Measurements from ENCODE around the gene SPEM1. TPM values are rescaled to one million over a fixed set of nuclear protein-coding genes. Genes with fewer than 3 reads are reported as not detected.
A peak's percentile ranks its signal among the peaks of the same experiment; 100 is the strongest.

Gene SPEM1
- total RNA-seq, 1 donor = not detected

DNA sequence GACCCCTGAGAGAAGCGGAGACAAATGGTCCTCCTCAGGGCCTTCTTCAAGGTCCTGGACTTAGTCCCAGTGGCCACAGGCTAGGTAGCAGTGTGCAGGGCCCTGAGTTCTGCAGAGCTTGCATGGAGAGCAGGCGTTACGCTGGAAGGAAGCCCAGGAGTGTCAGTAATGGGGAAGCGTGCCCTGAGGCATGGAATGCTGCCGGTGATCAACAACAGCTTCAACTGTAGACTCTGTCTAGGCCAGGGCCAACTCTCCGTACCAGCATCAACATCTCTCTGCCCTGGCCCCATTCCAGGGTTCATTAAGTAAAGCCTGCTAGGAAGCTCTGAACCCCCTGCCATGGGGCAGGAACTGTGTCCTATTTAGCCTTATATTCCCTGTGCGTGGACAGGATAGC is 39.8 kb upstream of the SPEM1 start:
- Histone ChIP-seq H3K9me3 (ENCODE audit: low read depth, low read length) (peaks cover 5% of the 10 kb centered on the region), H3K4me1 (ENCODE audit: insufficient read depth, low read length) (peaks cover 3% of the 10 kb centered on the region), H3K79me2 (ENCODE audit: insufficient read depth, low read length) (no peaks in the 10 kb centered on the region), H3K36me3 (ENCODE audit: insufficient read depth, low read length) (no peaks in the 10 kb centered on the region), H2AFZ (ENCODE audit: low read length) (no peak overlapping the region), H3K27ac (ENCODE audit: low read depth, low read length) (no peak overlapping the region), H4K20me1 (ENCODE audit: insufficient read depth, low read length) (no peaks in the 10 kb centered on the region), H3K27me3 (ENCODE audit: insufficient read depth, low read length) (peaks cover 48% of the 10 kb centered on the region), H3K4me2 (ENCODE audit: insufficient read depth, low read length) (peak overlapping the region; percentile 39), H3K4me3 (ENCODE audit: insufficient read depth, low read length) (no peak overlapping the region)
- TF ChIP-seq, protein P1, sequence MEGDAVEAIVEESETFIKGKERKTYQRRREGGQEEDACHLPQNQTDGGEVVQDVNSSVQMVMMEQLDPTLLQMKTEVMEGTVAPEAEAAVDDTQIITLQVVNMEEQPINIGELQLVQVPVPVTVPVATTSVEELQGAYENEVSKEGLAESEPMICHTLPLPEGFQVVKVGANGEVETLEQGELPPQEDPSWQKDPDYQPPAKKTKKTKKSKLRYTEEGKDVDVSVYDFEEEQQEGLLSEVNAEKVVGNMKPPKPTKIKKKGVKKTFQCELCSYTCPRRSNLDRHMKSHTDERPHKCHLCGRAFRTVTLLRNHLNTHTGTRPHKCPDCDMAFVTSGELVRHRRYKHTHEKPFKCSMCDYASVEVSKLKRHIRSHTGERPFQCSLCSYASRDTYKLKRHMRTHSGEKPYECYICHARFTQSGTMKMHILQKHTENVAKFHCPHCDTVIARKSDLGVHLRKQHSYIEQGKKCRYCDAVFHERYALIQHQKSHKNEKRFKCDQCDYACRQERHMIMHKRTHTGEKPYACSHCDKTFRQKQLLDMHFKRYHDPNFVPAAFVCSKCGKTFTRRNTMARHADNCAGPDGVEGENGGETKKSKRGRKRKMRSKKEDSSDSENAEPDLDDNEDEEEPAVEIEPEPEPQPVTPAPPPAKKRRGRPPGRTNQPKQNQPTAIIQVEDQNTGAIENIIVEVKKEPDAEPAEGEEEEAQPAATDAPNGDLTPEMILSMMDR (IDR thresholded peaks at IDR 0.05; ENCODE audit: extremely low read depth, low read depth, low read length) = no peak
- DNase-seq (ENCODE audit: insufficient read length, low spot score, missing footprints) = peak; percentile 91

GRCh38 chr17:7380855-7381683 is 39.1 kb upstream of the SPEM1 start, which contains the start of gene TNK1:
Gene TNK1, plus strand, starts transcription at chr17:7381089. Its CDS starts 1,838 bp downstream, at chr17:7382927.
- Histone ChIP-seq H3K27ac (ENCODE audit: low read depth, low read length) (no peak within 1 kb of the TSS), H3K4me1 (ENCODE audit: insufficient read depth, low read length) (peaks cover 3% of the 10 kb centered on the region), H4K20me1 (ENCODE audit: insufficient read depth, low read length) (no peaks in the 10 kb centered on the region), H3K9me3 (ENCODE audit: low read depth, low read length) (peaks cover 5% of the 10 kb centered on the region), H3K27me3 (ENCODE audit: insufficient read depth, low read length) (peaks cover 48% of the 10 kb centered on the region), H2AFZ (ENCODE audit: low read length) (no peak within 1 kb of the TSS), H3K4me2 (ENCODE audit: insufficient read depth, low read length) (peak within 1 kb of the TSS; percentile 39), H3K4me3 (ENCODE audit: insufficient read depth, low read length) (peak within 1 kb of the TSS; percentile 30), H3K36me3 (ENCODE audit: insufficient read depth, low read length) (no peaks in the 10 kb centered on the region), H3K79me2 (ENCODE audit: insufficient read depth, low read length) (no peaks in the 10 kb centered on the region)
- DNase-seq (ENCODE audit: insufficient read length, low spot score, missing footprints) = peak; percentile 85
- TF ChIP-seq, protein P1 (IDR thresholded peaks at IDR 0.05; ENCODE audit: extremely low read depth, low read depth, low read length) = no peak

DNA sequence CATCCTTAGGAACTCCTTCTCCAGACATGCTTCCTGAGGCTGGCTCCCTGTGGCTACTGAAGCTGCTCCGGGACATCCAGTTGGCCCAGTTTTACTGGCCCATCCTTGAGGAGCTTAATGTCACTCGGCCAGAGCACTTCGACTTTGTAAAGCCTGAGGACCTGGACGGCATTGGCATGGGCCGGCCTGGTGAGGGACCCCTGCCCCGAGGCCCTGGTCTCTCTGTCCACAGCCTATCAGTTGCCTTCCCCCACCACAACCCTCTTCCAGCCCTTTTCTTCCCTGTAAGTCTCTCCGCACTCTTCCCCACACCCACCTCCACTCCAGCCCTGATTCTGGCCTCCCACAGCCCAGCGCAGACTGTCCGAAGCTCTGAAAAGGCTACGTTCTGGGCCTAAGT is 37.2 kb upstream of the SPEM1 start:
- no peaks in the 10 kb centered on the region for H4K20me1 ChIP-seq (ENCODE audit: insufficient read depth, low read length)
- H2AFZ ChIP-seq (ENCODE audit: low read length) = no peak overlapping the region
- TF ChIP-seq, protein P1 (IDR thresholded peaks at IDR 0.05; ENCODE audit: extremely low read depth, low read depth, low read length) = no peak
- DNase-seq (ENCODE audit: insufficient read length, low spot score, missing footprints) = peak; percentile 68
- H3K27ac ChIP-seq (ENCODE audit: low read depth, low read length) = no peak overlapping the region
- no peak overlapping the region for H3K4me2 ChIP-seq (ENCODE audit: insufficient read depth, low read length)
- H3K9me3 ChIP-seq (ENCODE audit: low read depth, low read length) = peaks cover 5% of the 10 kb centered on the region
- no peaks in the 10 kb centered on the region for H3K79me2 ChIP-seq (ENCODE audit: insufficient read depth, low read length)
- H3K4me3 ChIP-seq (ENCODE audit: insufficient read depth, low read length) = no peak overlapping the region
- H3K4me1 ChIP-seq (ENCODE audit: insufficient read depth, low read length) = peaks cover 3% of the 10 kb centered on the region
- H3K27me3 ChIP-seq (ENCODE audit: insufficient read depth, low read length) = peaks cover 48% of the 10 kb centered on the region
- no peaks in the 10 kb centered on the region for H3K36me3 ChIP-seq (ENCODE audit: insufficient read depth, low read length)

DNA sequence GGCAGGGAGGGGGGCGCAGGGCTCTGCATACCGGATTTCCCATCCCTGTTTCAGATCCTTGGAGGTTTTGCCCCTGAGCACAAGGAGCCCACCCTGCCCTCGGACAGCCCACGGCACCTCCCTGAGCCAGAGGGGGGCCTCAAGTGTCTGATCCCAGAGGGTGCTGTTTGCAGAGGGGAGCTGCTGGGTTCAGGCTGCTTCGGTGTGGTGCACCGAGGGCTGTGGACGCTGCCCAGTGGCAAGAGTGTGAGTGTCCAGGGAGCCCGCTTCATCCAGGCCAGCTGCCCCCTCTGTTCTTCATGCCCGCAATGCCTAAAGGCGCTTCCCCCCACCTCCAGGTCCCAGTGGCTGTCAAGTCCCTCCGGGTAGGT is 36.8 kb upstream of the SPEM1 start:
- H3K79me2 ChIP-seq (ENCODE audit: insufficient read depth, low read length) = no peaks in the 10 kb centered on the region
- peak; percentile 69 for DNase-seq (ENCODE audit: insufficient read length, low spot score, missing footprints)
- no peaks in the 10 kb centered on the region for H4K20me1 ChIP-seq (ENCODE audit: insufficient read depth, low read length)
- H3K9me3 ChIP-seq (ENCODE audit: low read depth, low read length) = peaks cover 5% of the 10 kb centered on the region
- peak overlapping the region; percentile 71 for H3K4me2 ChIP-seq (ENCODE audit: insufficient read depth, low read length)
- H3K27me3 ChIP-seq (ENCODE audit: insufficient read depth, low read length) = peaks cover 48% of the 10 kb centered on the region
- TF ChIP-seq, protein P1 (IDR thresholded peaks at IDR 0.05; ENCODE audit: extremely low read depth, low read depth, low read length) = no peak
- H3K27ac ChIP-seq (ENCODE audit: low read depth, low read length) = no peak overlapping the region
- no peak overlapping the region for H2AFZ ChIP-seq (ENCODE audit: low read length)
- H3K4me3 ChIP-seq (ENCODE audit: insufficient read depth, low read length) = peak overlapping the region; percentile 50
- H3K36me3 ChIP-seq (ENCODE audit: insufficient read depth, low read length) = no peaks in the 10 kb centered on the region
- peaks cover 3% of the 10 kb centered on the region for H3K4me1 ChIP-seq (ENCODE audit: insufficient read depth, low read length)

Measured in osteoblast (primary cell).